Activated T-cell treated with anti-CD3 and anti-CD28 coated beads, Interleukin-2, amount 50 U/mL, for 4 hours (primary cell): Measurements from ENCODE around the gene PRDM10. TPM values are rescaled to one million over a fixed set of nuclear protein-coding genes. Genes with fewer than 3 reads are reported as not detected.

Experiments
- ATAC-seq, 2 donors: fragments of 200-7000 bp; cut with Tn5 transposase; one replicate each; pipeline ENCODE4 v1.10.0; 2021
- DNase-seq: peaks from one replicate; pipeline ENCODE4 v3.0.0-alpha.2; 2020
- H3K27me3 Mint-ChIP-seq: one replicate; pipeline ENCODE4 v1.8.0; 2021; ENCODE audit warnings: low read depth, mixed read lengths
- H3K36me3 Mint-ChIP-seq: one replicate; pipeline ENCODE4 v1.8.0; 2022; ENCODE audit warnings: mixed read lengths; ENCODE audit not compliant: insufficient read depth
- H3K4me1 Mint-ChIP-seq: one replicate; pipeline ENCODE4 v1.8.0; 2021; ENCODE audit warnings: low read depth, mixed read lengths
- H3K4me3 Mint-ChIP-seq: one replicate; pipeline ENCODE4 v1.8.0; 2021; ENCODE audit warnings: mild to moderate bottlenecking, moderate library complexity, mixed read lengths
- H3K9me3 Mint-ChIP-seq: one replicate; pipeline ENCODE4 v1.8.0; 2021; ENCODE audit warnings: mixed read lengths
- total RNA-seq, 3 donors: library from RNA; stranded (reverse); gene quantifications; one replicate each; pipeline ENCODE4 v1.2.1, GENCODE V29; 2021

The PRDM10 gene, protein sequence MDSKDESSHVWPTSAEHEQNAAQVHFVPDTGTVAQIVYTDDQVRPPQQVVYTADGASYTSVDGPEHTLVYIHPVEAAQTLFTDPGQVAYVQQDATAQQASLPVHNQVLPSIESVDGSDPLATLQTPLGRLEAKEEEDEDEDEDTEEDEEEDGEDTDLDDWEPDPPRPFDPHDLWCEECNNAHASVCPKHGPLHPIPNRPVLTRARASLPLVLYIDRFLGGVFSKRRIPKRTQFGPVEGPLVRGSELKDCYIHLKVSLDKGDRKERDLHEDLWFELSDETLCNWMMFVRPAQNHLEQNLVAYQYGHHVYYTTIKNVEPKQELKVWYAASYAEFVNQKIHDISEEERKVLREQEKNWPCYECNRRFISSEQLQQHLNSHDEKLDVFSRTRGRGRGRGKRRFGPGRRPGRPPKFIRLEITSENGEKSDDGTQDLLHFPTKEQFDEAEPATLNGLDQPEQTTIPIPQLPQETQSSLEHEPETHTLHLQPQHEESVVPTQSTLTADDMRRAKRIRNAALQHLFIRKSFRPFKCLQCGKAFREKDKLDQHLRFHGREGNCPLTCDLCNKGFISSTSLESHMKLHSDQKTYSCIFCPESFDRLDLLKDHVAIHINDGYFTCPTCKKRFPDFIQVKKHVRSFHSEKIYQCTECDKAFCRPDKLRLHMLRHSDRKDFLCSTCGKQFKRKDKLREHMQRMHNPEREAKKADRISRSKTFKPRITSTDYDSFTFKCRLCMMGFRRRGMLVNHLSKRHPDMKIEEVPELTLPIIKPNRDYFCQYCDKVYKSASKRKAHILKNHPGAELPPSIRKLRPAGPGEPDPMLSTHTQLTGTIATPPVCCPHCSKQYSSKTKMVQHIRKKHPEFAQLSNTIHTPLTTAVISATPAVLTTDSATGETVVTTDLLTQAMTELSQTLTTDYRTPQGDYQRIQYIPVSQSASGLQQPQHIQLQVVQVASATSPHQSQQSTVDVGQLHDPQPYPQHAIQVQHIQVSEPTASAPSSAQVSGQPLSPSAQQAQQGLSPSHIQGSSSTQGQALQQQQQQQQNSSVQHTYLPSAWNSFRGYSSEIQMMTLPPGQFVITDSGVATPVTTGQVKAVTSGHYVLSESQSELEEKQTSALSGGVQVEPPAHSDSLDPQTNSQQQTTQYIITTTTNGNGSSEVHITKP
- 10 to 100 TPM; 10.1 to 13.9 (median 12.2) TPM for total RNA-seq

DNA sequence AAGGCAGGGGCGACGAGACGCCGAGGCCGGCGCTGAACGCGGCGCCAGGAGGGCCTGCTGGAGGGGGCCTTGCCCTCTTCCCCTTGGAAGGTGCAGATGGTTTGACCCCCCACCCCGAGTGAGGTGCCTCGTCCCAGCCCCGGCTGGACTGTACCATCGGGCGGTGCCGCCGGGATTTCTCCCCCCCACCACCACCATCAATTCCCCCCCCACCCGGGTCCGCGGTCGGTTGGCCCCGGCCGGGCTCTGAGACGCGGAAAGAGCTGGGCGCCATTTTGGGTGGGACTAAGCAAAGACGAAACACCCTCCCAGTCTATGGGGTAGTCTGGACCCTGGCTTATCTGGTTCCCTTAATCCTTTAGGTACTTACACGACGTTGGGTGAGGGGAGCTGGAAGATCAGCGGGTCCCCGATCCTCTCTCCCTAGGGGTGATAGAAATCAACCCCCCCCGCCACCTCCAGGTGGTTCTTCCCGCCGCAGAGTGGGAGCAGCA, at the start of gene PRDM10:
PRDM10 (minus strand) TSS at position 484 of the 494 bp plus-strand sequence. CDS start 41,871 bp downstream, outside the sequence.
- Mint-ChIP-seq H3K9me3 (no peaks in the 10 kb centered on the region), H3K4me3 (peak within 1 kb of the TSS; percentile 92), H3K4me1 (peaks cover 37% of the 10 kb centered on the region), H3K27me3 (no peaks in the 10 kb centered on the region), H3K36me3 (no peaks in the 10 kb centered on the region)
- ATAC-seq (peak; percentile 69 to 70), DNase-seq (peak; percentile 89)

DNA sequence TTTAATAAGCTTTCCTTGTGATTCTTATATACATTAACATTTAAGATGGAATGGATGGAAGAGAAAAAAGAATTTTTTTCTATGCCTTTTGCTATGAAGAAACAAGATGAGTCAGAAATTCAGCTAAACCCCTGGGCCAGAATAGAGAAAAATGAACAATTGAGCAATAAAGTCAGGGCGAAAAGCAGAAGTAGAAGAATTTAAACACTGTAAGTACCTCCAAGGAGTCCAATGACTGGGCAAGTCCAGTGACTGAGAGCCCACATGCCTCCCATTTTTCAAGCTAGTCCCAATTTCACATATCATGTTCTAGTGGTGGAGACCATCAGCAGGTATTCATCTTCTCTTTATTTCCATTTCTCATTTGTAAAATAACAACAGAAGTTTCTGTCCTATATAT, 48.4 kb upstream of the PRDM10 start:
- no peaks in the 10 kb centered on the region for H3K9me3 Mint-ChIP-seq
- no peaks in the 10 kb centered on the region for H3K4me1 Mint-ChIP-seq
- no peak for DNase-seq
- H3K4me3 Mint-ChIP-seq = no peak overlapping the region
- H3K36me3 Mint-ChIP-seq = no peaks in the 10 kb centered on the region
- no peak for ATAC-seq
- H3K27me3 Mint-ChIP-seq = peaks cover 8% of the 10 kb centered on the region

DNA sequence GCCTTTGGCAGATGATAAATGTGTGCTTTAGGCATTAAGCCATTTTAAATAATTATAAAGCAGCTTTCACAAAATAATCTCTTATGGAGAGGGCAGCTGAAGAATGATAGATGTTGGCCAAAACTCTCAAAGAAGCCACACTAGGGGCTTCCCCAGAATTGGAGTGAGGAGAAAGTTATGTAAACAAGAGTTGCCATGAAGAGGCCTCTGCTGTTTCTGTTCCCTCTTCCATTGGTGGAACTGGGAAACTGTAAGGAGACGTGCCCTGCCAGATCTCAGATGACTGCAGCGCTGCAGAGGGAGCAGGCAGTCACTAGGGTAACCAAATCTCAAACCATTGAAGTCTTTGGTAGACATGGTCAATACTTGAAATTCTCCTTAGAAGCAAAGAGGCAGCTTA, 47.6 kb upstream of the PRDM10 start:
- Mint-ChIP-seq H3K27me3 (peaks cover 4% of the 10 kb centered on the region), H3K4me1 (no peaks in the 10 kb centered on the region), H3K4me3 (no peak overlapping the region), H3K36me3 (no peaks in the 10 kb centered on the region), H3K9me3 (no peaks in the 10 kb centered on the region)
- ATAC-seq (no peak), DNase-seq (no peak)

- no peak for DNase-seq
- Mint-ChIP-seq H3K27me3 (peaks cover 4% of the 10 kb centered on the region), H3K36me3 (no peaks in the 10 kb centered on the region), H3K4me3 (no peak overlapping the region), H3K9me3 (no peaks in the 10 kb centered on the region), H3K4me1 (no peaks in the 10 kb centered on the region)
- no peak for ATAC-seq
Observed at GRCh38 chr11:130049328-130049771, 46.7 kb upstream of the PRDM10 start.

DNA sequence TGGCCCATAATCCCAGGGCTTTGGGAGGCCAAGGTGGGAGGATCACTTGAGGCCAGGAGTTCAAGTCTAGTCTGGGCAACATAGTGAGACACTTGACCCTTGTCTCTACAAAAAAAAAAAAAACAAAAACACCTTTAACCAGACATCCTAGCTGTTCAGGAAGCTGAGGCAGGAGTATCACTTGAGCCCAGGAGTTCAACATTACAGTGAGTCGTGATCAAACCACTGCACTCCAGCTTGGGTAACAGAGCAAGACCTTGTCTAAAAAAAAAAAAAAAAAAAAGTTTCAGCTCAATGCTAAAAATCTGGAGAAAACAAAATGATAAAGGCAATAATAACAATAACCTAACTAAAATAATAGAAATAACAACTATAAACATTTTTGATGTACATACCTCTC, 44.5 kb upstream of the PRDM10 start:
- DNase-seq (no peak), ATAC-seq (no peak)
- no peaks in the 10 kb centered on the region for H3K36me3 Mint-ChIP-seq
- no peak overlapping the region for H3K4me3 Mint-ChIP-seq
- H3K9me3 Mint-ChIP-seq = no peaks in the 10 kb centered on the region
- no peaks in the 10 kb centered on the region for H3K4me1 Mint-ChIP-seq
- peaks cover 9% of the 10 kb centered on the region for H3K27me3 Mint-ChIP-seq

DNA sequence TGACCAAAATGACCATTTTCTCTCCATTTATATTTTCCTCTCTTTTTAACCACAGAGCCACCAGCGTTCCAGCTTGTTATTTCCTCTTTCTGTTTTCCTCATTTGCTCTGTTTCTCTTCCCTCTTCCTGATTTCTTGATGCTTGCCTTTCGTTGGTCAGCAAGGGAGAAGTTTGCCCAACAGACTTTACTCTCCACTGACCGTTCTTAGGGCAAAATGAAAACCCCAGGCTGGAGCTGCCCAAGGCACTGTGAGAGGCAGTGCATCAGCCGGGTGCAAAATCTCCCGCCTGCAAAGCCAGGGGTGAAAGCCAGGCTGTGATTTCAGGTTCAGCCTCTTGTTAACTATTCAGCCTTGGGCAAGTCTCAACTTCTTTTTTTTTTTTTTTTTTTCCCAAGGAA, 40.9 kb upstream of the PRDM10 start:
- Mint-ChIP-seq H3K9me3 (no peaks in the 10 kb centered on the region), H3K4me1 (no peaks in the 10 kb centered on the region), H3K4me3 (no peak overlapping the region), H3K27me3 (peaks cover 13% of the 10 kb centered on the region), H3K36me3 (no peaks in the 10 kb centered on the region)
- ATAC-seq (no peak), DNase-seq (no peak)

GRCh38 chr11:130042093-130042591, 39.5 kb upstream of the PRDM10 start:
- H3K27me3 Mint-ChIP-seq = peaks cover 21% of the 10 kb centered on the region

GRCh38 chr11:130040281-130040940, 37.8 kb upstream of the PRDM10 start:
- Mint-ChIP-seq H3K9me3 (no peaks in the 10 kb centered on the region), H3K36me3 (no peaks in the 10 kb centered on the region), H3K4me1 (no peaks in the 10 kb centered on the region), H3K27me3 (peaks cover 23% of the 10 kb centered on the region), H3K4me3 (no peak overlapping the region)
- DNase-seq (no peak), ATAC-seq (no peak)

More at GRCh38 chr11:130042093-130042591, 39.5 kb upstream of the PRDM10 start:
- ATAC-seq (no peak), DNase-seq (no peak)
- Mint-ChIP-seq H3K4me1 (no peaks in the 10 kb centered on the region), H3K9me3 (no peaks in the 10 kb centered on the region), H3K36me3 (no peaks in the 10 kb centered on the region), H3K4me3 (no peak overlapping the region)

- no peaks in the 10 kb centered on the region for H3K4me1 Mint-ChIP-seq
- no peaks in the 10 kb centered on the region for H3K36me3 Mint-ChIP-seq
- DNase-seq (no peak), ATAC-seq (no peak)
- H3K9me3 Mint-ChIP-seq = no peaks in the 10 kb centered on the region
- H3K4me3 Mint-ChIP-seq = no peak overlapping the region
- peaks cover 17% of the 10 kb centered on the region for H3K27me3 Mint-ChIP-seq
Observed at GRCh38 chr11:130037881-130038585, 35.4 kb upstream of the PRDM10 start.

DNA sequence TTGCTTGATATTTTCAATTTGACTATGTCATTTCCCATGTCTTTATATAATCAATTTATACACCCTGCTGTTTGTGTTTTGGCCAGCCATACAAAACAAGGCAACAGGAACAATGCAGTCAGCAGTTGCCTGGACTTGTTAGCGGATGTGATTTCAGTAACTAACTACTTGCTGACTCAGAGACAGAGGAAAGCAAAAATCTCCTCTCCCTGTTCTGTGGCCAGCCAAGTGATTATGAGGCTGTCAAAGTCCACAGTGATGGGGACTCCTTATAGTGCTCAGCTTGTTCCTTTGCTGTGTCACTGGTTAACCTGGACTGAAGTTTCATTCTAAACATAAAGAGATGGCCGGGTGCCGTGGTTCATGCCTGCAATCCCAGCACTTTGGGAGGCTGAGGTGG, 34.4 kb upstream of the PRDM10 start:
- Mint-ChIP-seq H3K36me3 (no peaks in the 10 kb centered on the region), H3K4me3 (no peak overlapping the region), H3K27me3 (peaks cover 13% of the 10 kb centered on the region), H3K9me3 (no peaks in the 10 kb centered on the region), H3K4me1 (no peaks in the 10 kb centered on the region)
- ATAC-seq (no peak), DNase-seq (no peak)

- Mint-ChIP-seq H3K36me3 (no peaks in the 10 kb centered on the region), H3K9me3 (no peaks in the 10 kb centered on the region), H3K4me1 (no peaks in the 10 kb centered on the region), H3K4me3 (no peak overlapping the region), H3K27me3 (peaks cover 11% of the 10 kb centered on the region)
- no peak for ATAC-seq
- DNase-seq = no peak
Observed at GRCh38 chr11:130034236-130034635, 31.6 kb upstream of the PRDM10 start.

GRCh38 chr11:130032931-130033330, 30.3 kb upstream of the PRDM10 start:
- Mint-ChIP-seq H3K4me3 (no peak overlapping the region), H3K9me3 (no peaks in the 10 kb centered on the region), H3K4me1 (no peaks in the 10 kb centered on the region), H3K36me3 (no peaks in the 10 kb centered on the region), H3K27me3 (peaks cover 4% of the 10 kb centered on the region)
- DNase-seq (no peak), ATAC-seq (no peak)

DNA sequence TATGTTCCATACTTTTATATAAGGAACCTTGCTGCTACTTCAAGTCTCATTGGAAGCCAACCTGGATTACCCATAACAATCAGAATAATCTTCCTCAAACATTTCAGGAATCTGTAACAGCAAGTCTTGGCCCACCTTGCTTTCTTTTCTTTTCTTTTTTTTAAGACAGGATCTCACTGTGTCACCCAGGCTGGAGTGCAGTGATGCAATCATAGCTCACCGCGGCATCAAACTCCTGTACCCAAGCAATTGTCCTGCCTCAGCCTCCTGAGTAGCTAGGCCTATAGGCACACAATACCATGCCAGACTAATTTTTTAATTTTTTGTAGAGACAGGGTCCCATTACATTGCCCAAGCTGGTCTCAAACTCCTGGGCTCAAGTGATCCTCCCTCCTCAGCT, 29.3 kb upstream of the PRDM10 start:
- H3K27me3 Mint-ChIP-seq = peaks cover 2% of the 10 kb centered on the region
- H3K36me3 Mint-ChIP-seq = no peaks in the 10 kb centered on the region

More for the DNA sequence above, 29.3 kb upstream of the PRDM10 start:
- no peak for ATAC-seq
- H3K4me1 Mint-ChIP-seq = no peaks in the 10 kb centered on the region
- H3K9me3 Mint-ChIP-seq = no peaks in the 10 kb centered on the region
- DNase-seq = no peak
- H3K4me3 Mint-ChIP-seq = no peak overlapping the region
